ENCODE results near the gene SLU7.

Gene SLU7

GRCh38 chr5:160457252-160457651, 38.4 kb upstream of the SLU7 start:
- TF ChIP-seq FOXP2 (optimal IDR thresholded peaks at IDR 0.05; ENCODE audit: borderline replicate concordance, extremely low read depth, extremely low read length, insufficient read depth) (no peak), SIN3A (IDR thresholded peaks at IDR 0.05; ENCODE audit: borderline replicate concordance, insufficient read depth, low read length) (no peak), POLR2AphosphoS5 (IDR thresholded peaks at IDR 0.05; ENCODE audit: low read depth, low read length) (no peak), TAF1 (IDR thresholded peaks at IDR 0.05; ENCODE audit: borderline replicate concordance, insufficient read depth, low read length) (no peak), REST (IDR thresholded peaks at IDR 0.05; ENCODE audit: insufficient read depth in 1 of 2, low read depth in 2 of 2, low read length in 2 of 2) (no peak)

DNA sequence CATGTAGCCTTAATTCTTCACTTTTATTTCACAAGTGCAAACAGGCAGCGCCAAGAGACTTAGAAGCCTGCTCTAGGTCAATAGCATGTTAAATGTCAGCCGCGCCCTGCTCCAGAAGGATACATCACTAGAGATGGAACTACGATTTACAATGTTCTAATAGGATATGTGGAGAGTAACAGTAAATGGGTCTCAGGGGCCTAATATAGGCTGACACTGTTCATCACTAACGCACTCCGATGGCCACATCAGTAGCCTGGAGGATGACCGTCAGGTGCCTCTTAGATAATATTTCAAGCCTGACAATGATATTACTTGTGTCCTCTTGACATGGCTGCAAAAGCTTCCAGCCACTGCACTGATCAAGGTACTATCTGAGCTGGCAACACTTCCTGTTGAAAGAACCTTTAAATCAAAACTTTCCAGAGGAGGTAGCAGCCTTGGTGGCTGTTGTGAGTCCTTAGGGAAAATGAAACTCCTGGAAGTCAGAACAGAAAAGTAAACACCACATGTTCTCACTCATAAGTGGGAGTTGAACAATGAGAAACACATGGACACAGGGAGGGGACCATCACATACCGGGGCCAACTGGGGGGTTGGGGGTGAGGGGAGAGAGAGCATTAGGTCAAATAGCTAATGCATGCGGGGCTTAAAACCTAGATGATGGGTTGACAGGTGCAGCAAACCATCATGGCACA, 37.7 kb upstream of the SLU7 start:
- TF ChIP-seq POLR2AphosphoS5 (IDR thresholded peaks at IDR 0.05; ENCODE audit: low read depth, low read length) (no peak), TAF1 (IDR thresholded peaks at IDR 0.05; ENCODE audit: borderline replicate concordance, insufficient read depth, low read length) (no peak), FOXP2 (optimal IDR thresholded peaks at IDR 0.05; ENCODE audit: borderline replicate concordance, extremely low read depth, extremely low read length, insufficient read depth) (no peak), SIN3A (IDR thresholded peaks at IDR 0.05; ENCODE audit: borderline replicate concordance, insufficient read depth, low read length) (no peak), REST (IDR thresholded peaks at IDR 0.05; ENCODE audit: insufficient read depth in 1 of 2, low read depth in 2 of 2, low read length in 2 of 2) (no peak)

GRCh38 chr5:160455600-160455999, 36.7 kb upstream of the SLU7 start:
- TF ChIP-seq TAF1 (IDR thresholded peaks at IDR 0.05; ENCODE audit: borderline replicate concordance, insufficient read depth, low read length) (no peak), REST (IDR thresholded peaks at IDR 0.05; ENCODE audit: insufficient read depth in 1 of 2, low read depth in 2 of 2, low read length in 2 of 2) (no peak)

DNA sequence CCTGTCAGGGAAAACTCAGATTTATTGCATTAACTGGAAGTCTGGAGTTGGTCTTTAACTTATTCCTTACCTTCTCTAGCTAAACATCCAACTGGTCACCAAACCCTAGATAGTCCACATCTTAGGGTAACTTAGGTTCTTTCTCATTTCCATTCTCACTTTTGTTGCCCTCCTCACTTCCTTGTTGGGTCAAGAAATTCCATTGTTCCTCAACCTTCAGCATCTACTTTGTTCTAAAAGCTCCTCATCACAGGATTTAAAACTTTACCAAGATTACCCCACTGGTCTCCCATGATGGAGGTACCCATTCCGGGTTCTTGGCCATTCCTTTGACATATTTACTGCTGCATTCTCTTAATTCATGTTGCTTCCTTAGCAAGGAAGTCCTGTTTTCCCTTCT, 34.9 kb upstream of the SLU7 start:
- TF ChIP-seq TAF1 (IDR thresholded peaks at IDR 0.05; ENCODE audit: borderline replicate concordance, insufficient read depth, low read length), result no peak
- TF ChIP-seq SIN3A (IDR thresholded peaks at IDR 0.05; ENCODE audit: borderline replicate concordance, insufficient read depth, low read length), result no peak
- no peak for TF ChIP-seq POLR2AphosphoS5 (IDR thresholded peaks at IDR 0.05; ENCODE audit: low read depth, low read length)
- no peak for TF ChIP-seq REST (IDR thresholded peaks at IDR 0.05; ENCODE audit: insufficient read depth in 1 of 2, low read depth in 2 of 2, low read length in 2 of 2)
- TF ChIP-seq FOXP2 (optimal IDR thresholded peaks at IDR 0.05; ENCODE audit: borderline replicate concordance, extremely low read depth, extremely low read length, insufficient read depth), result no peak

GRCh38 chr5:160452795-160453194, 33.9 kb upstream of the SLU7 start:
- no peak for TF ChIP-seq POLR2AphosphoS5 (IDR thresholded peaks at IDR 0.05; ENCODE audit: low read depth, low read length)
